B cell (primary cell): ENCODE results near the gene KNL1. TPM values are rescaled to one million over a fixed set of nuclear protein-coding genes. Genes with fewer than 3 reads are reported as not detected.

Experiments
- ATAC-seq: fragments of 200-7000 bp; cut with Tn5 transposase; one replicate; pipeline ENCODE4 v1.10.0; 2021; ENCODE audit warnings: low read depth, mild to moderate bottlenecking, moderate number of reproducible peaks, moderate library complexity
- CTCF ChIA-PET: fragments of 350-600 bp; sonication (Branson Sonifier 250); formaldehyde crosslinking; loops from one replicate; lab custom pipeline; 2021; ENCODE audit warnings: antibody characterized with exemption, inconsistent platforms; lab: Charles Lee
- POLR2A ChIA-PET: fragments of 350-600 bp; sonication (Branson Sonifier 250); formaldehyde crosslinking; loops from one replicate; lab custom pipeline; 2021; ENCODE audit warnings: antibody characterized with exemption; lab: Charles Lee
- DNase-seq: peaks from one replicate; pipeline ENCODE4 v3.0.0; 2013
- H2AFZ ChIP-seq: 2 replicates; pipeline ENCODE4 v1.6.1; 2012; ENCODE audit warnings: mild to moderate bottlenecking, low read depth, low read length; ENCODE audit not compliant: insufficient read depth, poor library complexity, severe bottlenecking
- H3K27ac ChIP-seq, 2 donors: 1 replicate in 1 of 2; 2 replicates in 1 of 2; pipeline ENCODE4 v1.5.1; 2012 to 2013; ENCODE audit warnings: low read length in 2 of 2, mild to moderate bottlenecking in 2 of 2, moderate library complexity in 1 of 2
- H3K27me3 ChIP-seq, 4 experiments: fragments of 200-600 bp in 1 of 4; sonication (generic) in 1 of 4; replicated peaks in 1 of 4; 1 replicate in 2 of 4; 2 replicates in 2 of 4; pipeline versions ENCODE4 v1.6.1 to v1.7.0; 2013 to 2016; ENCODE audit warnings: low read length in 3 of 4, mild to moderate bottlenecking in 2 of 4, mixed read lengths in 1 of 4, moderate library complexity in 1 of 4; ENCODE audit not compliant: insufficient read depth in 4 of 4, control insufficient read depth in 3 of 4; ENCODE audit errors: control extremely low read depth in 1 of 4
- H3K36me3 ChIP-seq, 2 experiments: replicated peaks in 1 of 2; 1 replicate in 1 of 2; 2 replicates in 1 of 2; pipeline versions ENCODE4 v1.6.1 to v1.7.1; 2013; ENCODE audit warnings: low read length in 1 of 2; ENCODE audit not compliant: insufficient read depth in 2 of 2, control insufficient read depth in 1 of 2; ENCODE audit errors: control extremely low read depth in 1 of 2, extremely low read depth in 1 of 2
- H3K4me1 ChIP-seq, 2 donors: fragments of 200-600 bp in 1 of 2; sonication (generic) in 1 of 2; 1 replicate in 1 of 2; 2 replicates in 1 of 2; pipeline versions ENCODE4 v1.5.1 to v1.6.1; 2013 to 2017; ENCODE audit warnings: low read length in 2 of 2; ENCODE audit not compliant: control insufficient read depth in 2 of 2, insufficient read depth in 2 of 2
- H3K4me2 ChIP-seq: replicated peaks from 2 replicates; pipeline ENCODE3; 2012; ENCODE audit warnings: mild to moderate bottlenecking, low read depth, low read length; ENCODE audit not compliant: poor library complexity, severe bottlenecking
- H3K4me3 ChIP-seq, 5 experiments: fragments of 200-600 bp in 1 of 5; sonication (generic) in 1 of 5; 1 replicate in 3 of 5; 2 replicates in 2 of 5; pipeline versions ENCODE4 v1.5.1 to v1.7.0; 2011 to 2016; ENCODE audit warnings: low read length in 4 of 5, mild to moderate bottlenecking in 4 of 5, low read depth in 2 of 5, control low read depth in 1 of 5, moderate library complexity in 1 of 5; ENCODE audit not compliant: insufficient read depth in 1 of 5; ENCODE audit errors: control extremely low read depth in 1 of 5, extremely low read depth in 1 of 5
- H3K79me2 ChIP-seq: fragments of 200-600 bp; sonication (generic); one replicate; pipeline ENCODE4 v1.6.0; 2016; ENCODE audit warnings: low read length; ENCODE audit not compliant: control insufficient read depth, insufficient read depth
- H3K9ac ChIP-seq: fragments of 200-600 bp; sonication (generic); 2 replicates; pipeline ENCODE4 v1.6.1; 2017; ENCODE audit warnings: mild to moderate bottlenecking, low read length, moderate library complexity
- H3K9me3 ChIP-seq, 3 donors: one replicate each; pipeline versions ENCODE4 v1.6.1 to v1.7.1; 2013; ENCODE audit warnings: low read length in 2 of 3; ENCODE audit not compliant: control insufficient read depth in 2 of 3, insufficient read depth in 1 of 3; ENCODE audit errors: control extremely low read depth in 1 of 3
- H4K20me1 ChIP-seq: 2 replicates; pipeline ENCODE4 v1.6.0; 2012; ENCODE audit warnings: mild to moderate bottlenecking, low read length; ENCODE audit not compliant: insufficient read depth, control insufficient read depth, poor library complexity, severe bottlenecking
- H3K27ac Mint-ChIP-seq: one replicate; pipeline ENCODE4 v1.8.0; 2021; ENCODE audit warnings: mixed read lengths
- H3K27me3 Mint-ChIP-seq: one replicate; pipeline ENCODE4 v1.8.0; 2021; ENCODE audit warnings: mixed read lengths
- H3K4me1 Mint-ChIP-seq: one replicate; pipeline ENCODE4 v1.8.0; 2021; ENCODE audit warnings: mixed read lengths
- H3K4me3 Mint-ChIP-seq: one replicate; pipeline ENCODE4 v1.8.0; 2021; ENCODE audit warnings: mixed read lengths
- H3K9me3 Mint-ChIP-seq: one replicate; pipeline ENCODE4 v1.8.0; 2022; ENCODE audit warnings: mixed read lengths; ENCODE audit not compliant: insufficient read depth
- CTCF ChIP-seq: fragments of 200-600 bp; IDR thresholded peaks from one replicate; pipeline ENCODE4 v1.8.0; 2022; ENCODE audit warnings: antibody characterized with exemption, mild to moderate bottlenecking
- EZH2 ChIP-seq: IDR thresholded peaks from 2 replicates; pipeline ENCODE4 v1.6.1; 2012; ENCODE audit warnings: borderline replicate concordance, low read depth, mild to moderate bottlenecking, moderate library complexity, low read length; ENCODE audit not compliant: insufficient read depth, poor library complexity, severe bottlenecking
- WGBS: methylation state at CpG from one replicate; pipeline ENCODE4 v1.1.5; 2013; ENCODE audit warnings: missing lambda C conversion rate; ENCODE audit not compliant: insufficient coverage; 5-methylcytosine and 5-hydroxymethylcytosine counted together
- intact Hi-C: fragments of 100-400 bp; cut with micrococcal nuclease; formaldehyde crosslinking; loops from one replicate; pipeline ENCODE4 v1.10.0; 2022
- polyA plus RNA-seq: library from polyadenylated mRNA; depleted of rRNA; stranded (reverse); fragments of >200 nt; gene quantifications from 2 replicates; pipeline ENCODE4 v1.2.3, GENCODE V29; 2012
- total RNA-seq, 2 donors: library from RNA; stranded (reverse); fragments of 120-200 nt in 1 of 2; gene quantifications; 1 replicate in 1 of 2; 2 replicates in 1 of 2; pipeline versions ENCODE4 v1.2.3 to v1.2.4, GENCODE V29; 2013 to 2022

The KNL1 gene
- total and polyA plus RNA-seq, 2 donors (not counting 1 experiment from before 2014, with no cell fraction given), result 0.91 to 4.0 TPM

GRCh38 chr15:40569129-40569953 is 24.7 kb upstream of the KNL1 start, which contains the start of gene RPUSD2:
Gene RPUSD2, plus strand, starts transcription at chr15:40569299. Its CDS starts 39 bp downstream, at chr15:40569338.
- H3K9ac ChIP-seq, result peak within 1 kb of the TSS; percentile 89
- H3K27ac ChIP-seq, result peak within 1 kb of the TSS; percentile 70 to 90
- ATAC-seq (peak; percentile 62), DNase-seq (peak; percentile 91)
- H3K9me3 Mint-ChIP-seq, result no peaks in the 10 kb centered on the region
- H3K4me3 ChIP-seq, result peak within 1 kb of the TSS; percentile 59 to 89 (median 75)
- peak within 1 kb of the TSS; percentile 95 for H2AFZ ChIP-seq
- H3K4me1 ChIP-seq, result peaks cover 19 to 25% of the 10 kb centered on the region in 2 donors
- peaks cover 61% of the 10 kb centered on the region for H3K79me2 ChIP-seq
- ChIA-PET POLR2A (interaction anchor here (0.6 to 1.6 kb wide), 9 partner anchors 12 to 338 kb away, joined by 3 to 9 read pairs (median 4); partner anchors contain the start of genes C15orf62, DISP2, KNL1 and VPS18), CTCF (interaction anchor here (1.2 to 2.2 kb wide), 8 partner anchors 10 to 213 kb away, joined by 3 to 24 read pairs (median 7); no protein-coding TSS in a partner anchor)
- no peaks in the 10 kb centered on the region for H3K9me3 ChIP-seq
- H3K27ac Mint-ChIP-seq, result peak within 1 kb of the TSS; percentile 98
- peaks cover 51% of the 10 kb centered on the region for H3K4me1 Mint-ChIP-seq
- peaks cover 0 to 23% of the 10 kb centered on the region in 2 experiments for H3K36me3 ChIP-seq
- peak within 1 kb of the TSS; percentile 98 for H3K4me3 Mint-ChIP-seq
- WGBS, result under 1% methylated on average over 59 of the region's 62 CpGs
- intact Hi-C loops, result loop anchor here (1.0 to 10.0 kb wide), 8 partner anchors 20 to 545 kb away; partner anchors contain the start of genes BAHD1, DNAJC17, INO80 and RAD51
- H3K27me3 ChIP-seq, result no peaks in the 10 kb centered on the region
- no peaks in the 10 kb centered on the region for H3K27me3 Mint-ChIP-seq
- peak within 1 kb of the TSS; percentile 85 for H3K4me2 ChIP-seq
- TF ChIP-seq EZH2, result no peak
- TF ChIP-seq CTCF, result no peak
- peaks cover 3% of the 10 kb centered on the region for H4K20me1 ChIP-seq
